Activated CD8-positive, alpha-beta memory T cell treated with anti-CD3 and anti-CD28 coated beads for 4 hours (primary cell): ENCODE data around the gene UNC119B.
"Not testable (repeated sequence)": the region's sequence is repeated elsewhere in the genome, so short reads cannot be mapped to it uniquely, and the experiment has no call there.

Experiments
- DNase-seq, 2 donors: peaks; one replicate each; pipeline ENCODE4 v3.0.0-alpha.2; 2020; ENCODE audit warnings: low read depth in 2 of 2

Gene UNC119B

DNA sequence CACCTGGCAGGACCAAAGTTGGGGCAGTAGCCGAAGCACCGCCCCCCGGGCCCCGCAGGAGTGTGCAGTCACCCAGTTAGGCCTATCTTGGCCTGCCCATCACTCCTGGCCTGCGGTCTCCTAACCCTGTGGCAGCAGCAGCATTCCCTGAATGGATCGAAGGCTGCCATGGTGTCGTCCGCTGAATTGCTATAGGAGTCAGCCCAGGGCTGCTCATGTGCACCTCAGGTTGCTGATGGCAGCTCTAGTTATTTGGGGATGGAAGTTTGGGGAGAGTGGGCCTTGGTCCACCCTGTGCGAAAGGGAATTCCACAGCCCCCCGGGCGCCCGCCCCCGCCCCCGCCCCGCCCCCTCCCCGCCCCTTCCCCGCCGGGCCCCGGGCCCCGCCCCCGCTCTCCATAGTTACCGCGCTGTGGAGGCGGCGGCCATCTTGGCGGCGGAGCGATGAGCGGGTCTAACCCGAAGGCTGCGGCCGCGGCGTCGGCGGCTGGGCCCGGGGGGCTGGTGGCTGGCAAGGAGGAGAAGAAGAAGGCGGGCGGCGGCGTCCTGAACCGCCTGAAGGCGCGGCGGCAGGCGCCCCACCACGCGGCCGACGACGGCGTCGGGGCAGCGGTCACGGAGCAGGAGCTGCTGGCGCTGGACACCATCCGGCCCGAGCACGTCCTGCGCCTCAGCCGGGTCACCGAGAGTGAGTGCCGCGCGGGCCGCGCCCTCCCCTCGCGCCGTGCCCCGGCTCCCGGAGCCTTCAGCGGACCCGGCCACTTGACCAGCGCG lies at the start of gene UNC119B:
Gene UNC119B, plus strand, starts transcription at position 428 of the 774 bp plus-strand sequence. Its CDS starts 17 bp downstream, at position 445.
- DNase-seq, result peak; percentile 58 to 62

DNA sequence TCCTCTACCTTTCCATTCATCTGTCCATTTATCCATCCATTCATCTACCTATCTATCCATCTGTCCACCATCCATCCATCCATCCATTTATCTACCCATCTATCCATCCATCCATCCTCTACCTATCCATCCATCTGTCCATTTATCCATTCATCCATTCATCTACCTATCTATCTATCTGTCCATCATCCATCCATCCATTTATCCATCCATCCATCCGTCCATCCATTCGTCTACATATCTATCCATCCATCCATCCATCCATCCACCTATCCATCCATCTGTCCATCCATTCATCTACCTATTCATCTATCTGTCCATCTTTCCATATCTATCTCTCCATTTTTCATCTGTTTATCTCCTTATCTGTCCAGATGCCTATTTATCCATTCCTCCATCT lies 48.8 kb upstream of the UNC119B start:
- DNase-seq, result no peak

DNA sequence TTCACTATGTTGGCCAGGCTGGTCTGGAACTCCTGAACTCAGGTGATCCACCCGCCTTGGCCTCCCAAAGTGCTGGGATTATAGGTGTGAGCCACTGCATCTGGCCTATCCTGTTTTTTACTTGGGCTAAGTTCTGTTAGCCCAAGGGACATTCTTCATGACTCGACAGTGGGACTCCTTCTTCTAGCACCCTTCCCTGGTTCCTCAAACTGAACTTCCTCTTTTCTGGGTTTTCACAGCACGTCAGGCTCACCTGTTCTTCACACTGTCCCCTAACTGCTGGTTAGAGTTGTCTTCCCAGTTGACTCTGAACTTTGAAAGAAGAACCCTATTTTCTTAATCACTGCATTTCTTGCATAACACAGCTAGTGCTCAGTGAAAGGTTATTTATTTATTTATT lies 47.4 kb upstream of the UNC119B start:
- DNase-seq, result no peak

- no peak for DNase-seq
Observed at GRCh38 chr12:120663741-120664140, 46.5 kb upstream of the UNC119B start.

GRCh38 chr12:120666571-120667390 lies 43.5 kb upstream of the UNC119B start:
- no peak for DNase-seq

DNA sequence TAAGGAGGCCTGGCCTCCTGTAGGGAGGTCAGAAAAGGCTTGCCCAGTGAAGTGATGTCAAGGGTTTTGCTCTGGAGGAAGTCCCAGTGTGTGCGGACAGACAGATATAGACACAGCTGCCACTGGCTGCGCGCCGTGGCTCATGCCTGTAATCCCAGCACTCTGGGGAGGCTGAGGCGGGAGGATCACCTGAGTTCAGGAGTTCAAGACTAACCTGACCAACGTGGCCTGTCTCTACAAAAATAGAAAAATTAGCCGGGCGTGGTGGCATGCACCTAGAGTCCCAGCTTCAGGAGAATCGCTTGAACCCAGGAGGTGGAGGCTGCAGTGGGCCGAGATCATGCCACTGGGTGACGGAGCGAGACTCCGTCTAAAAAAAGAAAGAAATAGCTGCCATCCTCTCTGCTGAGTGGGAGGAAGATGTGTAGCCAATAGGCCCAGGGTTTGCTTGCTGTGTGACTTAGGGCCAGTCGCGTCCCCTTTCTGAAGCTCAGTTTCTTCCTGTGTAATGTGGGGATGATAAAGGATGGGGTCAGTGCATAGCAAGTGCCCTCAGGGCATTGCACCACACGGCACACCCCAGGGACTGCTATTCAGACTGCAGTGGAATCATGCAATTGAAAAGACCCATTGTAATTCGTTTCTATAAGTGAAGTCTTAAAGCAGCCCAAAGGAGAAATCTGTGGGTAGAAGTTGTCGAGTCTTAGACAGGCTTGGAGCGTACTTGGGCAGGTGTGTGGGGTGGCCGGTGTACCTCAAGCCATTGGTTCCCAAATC lies 42.0 kb upstream of the UNC119B start:
- no peak for DNase-seq

- DNase-seq, result no peak
Observed at GRCh38 chr12:120668868-120669840, 41.1 kb upstream of the UNC119B start.

DNA sequence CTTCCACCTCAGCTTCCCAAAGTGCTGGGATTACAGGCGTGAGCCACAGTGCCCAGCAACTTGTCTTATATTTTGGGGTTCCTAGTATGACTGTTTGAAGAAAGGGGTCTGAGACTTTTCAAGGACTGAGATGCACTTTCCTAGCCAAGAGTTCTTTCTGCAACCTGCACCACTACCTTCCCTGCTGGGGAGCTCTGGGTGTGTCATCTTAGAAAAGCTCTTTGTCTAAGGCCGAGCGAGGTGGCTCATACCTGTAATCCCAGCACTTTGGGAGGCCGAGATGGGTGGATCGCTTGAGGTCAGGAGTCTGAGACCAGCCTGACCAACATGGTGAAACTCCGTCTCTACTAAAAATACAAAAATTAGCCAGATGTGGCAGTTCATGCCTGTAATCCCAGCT lies 40.0 kb upstream of the UNC119B start:
- not testable (repeated sequence) for DNase-seq

DNA sequence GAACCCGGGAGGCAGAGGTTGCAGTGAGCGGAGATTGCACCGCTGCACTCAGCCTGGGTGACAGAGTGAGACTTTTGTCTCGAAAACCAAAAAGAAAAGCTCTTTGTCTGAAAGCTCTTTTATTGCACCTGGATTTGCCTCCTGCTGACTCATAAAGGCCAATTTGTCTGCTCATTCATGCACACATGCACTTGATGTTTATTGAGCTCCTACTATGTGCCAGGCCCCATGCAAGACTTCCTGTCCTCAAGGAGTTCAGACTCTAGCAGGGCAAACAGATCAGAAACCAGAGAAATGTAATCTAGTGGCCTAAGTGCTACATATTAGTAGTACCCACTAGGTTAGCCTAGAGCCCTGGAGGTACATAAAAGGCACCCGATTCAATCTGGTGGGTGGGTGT lies 39.6 kb upstream of the UNC119B start:
- DNase-seq, result no peak

DNA sequence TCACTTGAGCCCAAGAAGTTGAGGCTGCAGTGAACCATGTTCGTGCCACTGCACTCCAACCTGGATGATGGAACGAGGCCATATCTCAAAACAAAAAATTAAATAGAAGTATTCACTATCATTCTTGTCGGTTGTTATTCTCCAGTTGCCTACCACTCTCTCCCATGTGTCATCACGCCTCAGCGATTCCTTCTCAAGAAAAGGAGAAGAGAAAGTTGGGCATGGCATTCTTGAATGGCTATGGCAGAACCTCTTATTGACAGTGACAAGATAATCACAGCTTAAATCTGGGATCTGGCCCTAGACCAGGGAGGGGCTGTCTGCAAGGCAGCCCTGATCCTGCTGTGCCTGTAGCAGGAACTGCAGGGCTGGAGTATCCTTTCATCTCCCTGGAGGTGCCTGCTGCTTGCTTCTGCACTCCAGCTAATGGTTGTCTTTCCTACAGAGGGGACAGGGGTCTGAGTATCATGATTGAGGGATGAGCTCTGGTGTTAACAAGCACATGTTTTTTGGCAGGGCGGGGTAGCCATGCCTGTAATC lies 36.1 kb upstream of the UNC119B start:
- no peak for DNase-seq

- DNase-seq, result no peak
Observed at GRCh38 chr12:120677765-120678473, 32.3 kb upstream of the UNC119B start.

DNA sequence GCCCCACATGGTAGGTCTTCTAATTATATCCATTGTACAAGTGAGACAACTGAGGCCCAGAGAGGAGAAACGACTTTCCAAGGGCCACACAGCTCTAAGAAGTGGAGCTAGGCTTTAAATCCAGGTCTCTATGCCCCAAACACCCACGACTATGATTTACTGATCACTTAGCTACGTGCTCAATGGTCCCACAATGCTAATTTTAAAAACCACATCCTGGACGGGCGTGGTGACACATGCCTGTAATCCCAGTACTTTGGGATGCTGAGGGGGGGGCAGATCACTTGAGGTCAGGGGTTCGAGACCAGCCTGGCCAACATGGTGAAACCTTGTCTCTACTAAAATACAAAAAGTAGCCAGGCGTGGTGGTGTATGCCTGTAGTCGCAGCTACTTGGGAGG lies 31.7 kb upstream of the UNC119B start:
- DNase-seq, result no peak

DNA sequence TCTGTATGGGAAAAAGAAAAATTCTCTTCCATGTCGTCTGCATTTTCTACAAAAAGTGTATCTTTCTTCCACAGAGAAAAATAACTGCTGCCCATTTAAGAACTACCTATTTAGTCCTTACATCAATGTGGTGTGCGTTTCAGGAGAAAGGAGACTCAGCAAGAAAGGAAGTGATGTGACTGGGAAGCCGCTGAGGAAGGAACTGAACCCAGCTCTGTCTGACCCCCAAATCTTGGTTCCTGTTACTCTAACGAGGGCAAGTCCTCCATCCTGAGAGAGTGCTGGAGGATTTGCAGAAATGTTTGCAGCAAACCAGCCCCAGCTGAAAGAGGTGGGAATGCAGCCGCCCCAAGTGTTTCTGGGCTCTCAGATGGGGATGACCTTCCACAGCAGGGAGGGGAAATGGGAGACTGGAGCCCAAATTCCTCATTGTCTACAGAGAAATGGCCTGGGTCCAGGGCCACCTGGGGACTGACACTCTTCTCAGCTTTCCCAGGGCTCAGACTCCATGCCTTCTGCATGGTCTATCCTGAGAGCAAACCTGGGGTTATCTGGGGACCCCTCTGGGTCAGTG lies 30.0 kb upstream of the UNC119B start:
- DNase-seq, result no peak

- DNase-seq, result no peak
Observed at GRCh38 chr12:120684523-120684932, 25.7 kb upstream of the UNC119B start.

DNA sequence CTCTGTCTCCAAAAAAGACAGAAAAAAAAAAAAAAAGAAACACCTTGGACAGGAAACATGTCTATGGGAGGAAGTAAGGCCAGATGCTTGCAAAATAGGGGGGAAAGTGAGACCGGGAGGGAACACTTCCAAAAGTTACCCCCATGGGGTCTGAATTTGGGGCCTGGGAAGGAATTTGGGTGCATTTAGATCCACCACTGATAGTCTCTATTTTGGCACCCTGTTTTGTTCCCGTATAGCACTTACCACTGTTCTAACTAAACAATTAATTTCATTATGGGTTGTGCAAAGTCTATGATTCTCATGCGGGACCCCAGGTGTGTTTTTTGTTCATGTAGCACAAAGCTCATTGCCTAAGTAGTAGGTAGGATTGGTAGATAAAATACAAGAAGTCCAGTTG lies 24.7 kb upstream of the UNC119B start:
- DNase-seq, result no peak

GRCh38 chr12:120686151-120686689 lies 24.0 kb upstream of the UNC119B start:
- peak; percentile 93 to 97 for DNase-seq

DNA sequence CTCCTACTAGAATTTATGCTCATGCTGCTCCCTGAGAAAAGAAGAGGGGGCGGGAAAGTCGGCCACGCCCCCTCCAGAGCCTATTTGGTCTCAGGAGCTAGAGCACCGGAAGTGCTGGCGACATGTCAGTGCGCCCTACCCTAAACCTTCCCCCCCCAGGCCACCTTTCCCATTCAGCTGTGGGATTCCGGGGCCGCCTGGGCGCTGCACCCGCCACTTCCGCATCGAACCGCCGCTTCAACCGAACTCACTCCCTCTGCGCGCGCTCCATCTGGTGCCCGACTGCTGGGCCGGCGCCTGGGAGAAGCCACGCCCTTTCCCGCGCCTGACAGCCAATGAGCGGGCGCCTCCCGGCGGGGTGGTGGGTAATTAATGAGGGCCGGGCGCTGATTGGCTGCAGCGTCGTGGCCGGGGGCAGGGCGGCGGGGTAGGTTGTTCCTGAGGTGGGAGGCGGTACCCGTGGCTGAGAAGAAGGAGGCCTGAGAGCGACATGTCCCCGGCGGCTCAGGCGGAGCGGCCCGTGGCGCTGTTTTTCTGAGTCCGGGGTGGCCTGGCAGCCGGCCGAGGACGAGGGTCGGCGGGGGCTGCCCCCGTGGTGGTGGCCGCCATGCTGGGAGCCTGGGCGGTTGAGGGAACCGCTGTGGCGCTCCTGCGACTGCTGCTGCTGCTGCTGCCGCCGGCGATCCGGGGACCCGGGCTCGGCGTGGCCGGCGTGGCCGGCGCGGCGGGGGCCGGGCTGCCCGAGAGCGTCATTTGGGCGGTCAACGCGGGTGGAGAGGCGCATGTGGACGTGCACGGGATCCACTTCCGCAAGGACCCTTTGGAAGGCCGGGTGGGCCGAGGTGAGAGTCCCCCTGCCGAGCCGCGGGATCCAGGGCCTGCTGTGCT lies 23.3 kb upstream of the UNC119B start, which contains the start of gene MLEC:
Gene MLEC, plus strand, starts transcription at position 460 of the 888 bp plus-strand sequence. Its CDS starts 148 bp downstream, at position 608.
- DNase-seq, result peak; percentile 96 to 98
